Dedifferentiated amniotic fluid mesenchymal stem cell (primary cell): ENCODE measurements around the gene CCNDBP1.
A peak's percentile ranks its signal among the peaks of the same experiment; 100 is the strongest.
"Not testable (repeated sequence)": the region's sequence is repeated elsewhere in the genome, so short reads cannot be mapped to it uniquely, and the experiment has no call there.

ENCODE experiments used
- DNase-seq: peaks from one replicate; pipeline ENCODE4 v3.0.0-alpha.2; 2016; ENCODE audit errors: extremely low spot score

CCNDBP1 gene

GRCh38 chr15:43185157-43186002 lies at the start of gene CCNDBP1:
TSS of gene CCNDBP1 (plus strand) at chr15:43185403. CDS start at chr15:43185499, 96 bp downstream.
- DNase-seq, result peak; percentile 59

DNA sequence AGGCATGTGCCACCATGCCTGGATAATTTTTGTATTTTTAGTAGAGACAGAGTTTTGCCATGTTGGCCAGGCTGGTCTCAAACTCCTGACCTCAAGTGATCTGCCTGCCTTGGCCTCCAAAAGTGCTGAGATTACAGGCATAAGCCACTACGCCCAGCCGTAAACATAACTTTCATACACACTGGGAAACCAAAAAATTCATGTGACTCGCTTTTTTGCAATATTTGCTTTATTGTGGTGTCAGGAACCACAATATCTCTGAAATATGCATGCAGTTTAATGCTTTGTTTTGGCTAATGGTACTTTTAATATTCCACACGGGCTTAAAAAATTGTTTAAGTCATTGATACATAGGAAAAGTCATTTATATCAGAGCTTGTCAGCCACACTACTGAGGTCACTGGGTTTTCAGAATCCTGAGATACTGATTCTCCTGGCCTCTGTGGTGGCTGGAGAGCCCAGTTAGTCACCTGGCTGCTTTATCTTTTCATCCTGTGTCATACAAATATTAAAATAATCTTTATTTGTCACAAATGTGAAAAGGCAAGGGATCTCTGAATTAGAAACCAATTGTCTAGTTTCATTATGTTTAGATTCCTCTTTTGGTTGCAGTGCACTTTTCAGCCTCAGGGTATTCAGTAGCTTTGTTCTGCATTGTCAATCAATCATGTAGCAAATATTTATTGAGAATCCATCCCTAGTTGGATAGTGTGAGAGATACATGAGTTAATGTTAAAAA lies 41.8 kb upstream of the CCNDBP1 start:
- no peak for DNase-seq

- DNase-seq, result no peak
Observed at GRCh38 chr15:43144512-43144911, 40.7 kb upstream of the CCNDBP1 start.

DNA sequence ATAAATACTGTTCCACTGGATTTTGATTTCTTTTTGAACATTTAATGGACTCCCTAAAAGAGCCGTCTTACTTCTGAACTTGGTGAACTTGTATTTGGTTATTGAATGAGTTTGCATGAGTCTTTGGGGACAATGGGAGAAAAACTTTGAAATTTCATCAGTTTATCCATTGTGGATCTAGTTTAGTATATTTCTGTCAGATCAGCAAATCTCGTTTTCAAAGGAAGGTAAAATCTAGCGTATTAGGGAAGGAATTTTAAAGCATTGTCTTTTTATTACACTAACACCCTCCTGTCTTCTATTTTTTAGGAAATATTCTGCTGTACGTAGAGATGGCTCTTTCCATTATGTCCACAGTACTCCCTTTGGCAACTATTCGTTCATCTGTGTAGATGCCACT lies 39.0 kb upstream of the CCNDBP1 start:
- no peak for DNase-seq

DNA sequence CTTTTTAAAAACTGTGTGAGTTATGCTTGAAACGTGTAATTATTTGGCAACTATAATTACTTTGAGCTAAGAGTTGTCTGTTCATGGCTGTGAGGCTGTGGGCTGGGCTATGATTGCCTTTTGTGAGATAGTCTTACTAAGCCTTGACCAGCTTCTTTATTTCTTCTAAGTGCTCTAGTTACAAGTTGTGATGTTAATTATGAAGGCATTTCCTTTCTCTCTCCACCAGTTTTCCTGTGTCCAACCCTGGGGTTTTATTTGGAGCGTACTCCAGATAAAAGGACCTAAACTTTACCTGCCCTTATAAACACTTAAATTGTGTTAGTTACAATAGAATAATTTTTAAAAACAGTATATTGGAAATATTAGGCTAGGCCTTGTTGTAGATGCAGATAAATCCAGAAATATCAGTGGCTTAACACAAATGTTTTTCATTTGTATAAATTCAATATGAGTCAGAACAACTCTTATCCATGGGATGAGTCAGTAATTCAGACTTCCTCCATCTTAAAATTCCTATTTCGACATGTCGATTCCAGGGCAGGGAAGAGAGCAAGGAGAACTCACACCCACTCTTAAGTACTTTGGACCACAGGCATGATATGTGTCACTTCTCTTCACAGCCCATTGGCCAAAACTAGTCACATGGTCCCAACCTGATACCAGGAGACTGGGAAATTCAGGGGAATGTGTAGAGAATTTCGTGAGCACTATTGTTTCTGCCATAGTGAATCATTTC lies 34.8 kb upstream of the CCNDBP1 start:
- peak; percentile 79 for DNase-seq

DNA sequence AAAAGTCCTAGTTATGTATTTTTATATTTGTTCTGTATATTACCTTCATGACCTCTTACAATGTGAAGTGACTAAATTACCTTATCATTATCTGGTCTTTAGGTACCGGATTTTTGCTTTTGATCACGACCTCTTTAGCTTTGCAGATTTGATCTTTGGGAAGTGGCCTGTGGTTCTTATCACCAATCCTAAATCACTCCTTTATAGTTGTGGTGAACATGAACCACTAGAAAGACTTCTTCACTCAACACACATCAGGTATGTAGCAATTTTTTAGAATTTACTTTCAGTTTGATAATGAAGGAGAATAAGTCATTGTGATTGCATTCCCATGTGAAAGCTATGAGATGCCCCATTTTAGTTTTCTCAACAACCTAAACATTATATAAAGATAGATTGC lies 33.5 kb upstream of the CCNDBP1 start:
- DNase-seq, result no peak

DNA sequence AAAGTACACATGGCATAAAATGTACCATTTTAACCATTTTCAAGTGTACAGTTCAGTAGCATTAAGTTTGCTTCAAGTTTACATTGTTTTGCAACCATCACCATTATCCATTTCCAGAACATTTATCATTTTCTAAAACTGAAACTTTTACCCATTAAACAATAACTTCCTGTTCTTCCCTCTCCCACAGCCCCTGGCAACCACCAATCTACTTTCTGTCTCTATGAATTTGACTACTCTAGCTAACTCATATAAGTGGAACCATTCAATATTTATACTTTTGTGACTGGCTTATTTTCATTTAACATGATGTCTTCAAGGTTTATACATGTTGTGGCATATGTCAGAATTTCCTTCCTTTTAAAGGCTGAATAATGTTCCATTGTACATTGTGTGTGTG lies 31.9 kb upstream of the CCNDBP1 start:
- DNase-seq, result no peak

DNA sequence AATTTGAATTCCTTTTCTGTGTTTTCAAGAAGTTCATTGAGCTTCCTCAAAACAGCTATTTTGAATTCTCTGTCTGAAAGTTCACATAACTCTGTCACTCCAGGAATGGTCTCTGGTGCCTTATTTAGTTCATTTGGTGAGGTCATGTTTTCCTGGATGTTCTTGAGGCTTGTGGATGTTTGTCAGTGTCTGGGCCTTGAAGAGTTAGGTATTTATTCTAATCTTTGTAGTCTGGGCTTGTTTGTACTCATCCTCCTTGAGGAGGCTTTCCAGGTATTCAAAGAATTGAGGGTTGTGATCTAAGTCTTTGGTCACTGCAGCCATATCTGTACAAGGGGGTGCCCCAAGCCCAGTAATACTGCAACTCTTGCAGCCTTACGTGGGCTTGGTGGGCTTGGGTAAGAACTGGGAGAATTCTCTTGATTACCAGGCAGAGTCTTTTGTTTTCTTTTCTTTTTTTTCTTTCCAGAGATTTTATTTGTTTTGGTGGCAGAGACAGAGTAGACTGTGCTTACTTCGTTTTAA lies 19.3 kb upstream of the CCNDBP1 start:
- no peak for DNase-seq

GRCh38 chr15:43167261-43167660 lies 17.9 kb upstream of the CCNDBP1 start:
- not testable (repeated sequence) for DNase-seq

- DNase-seq, result no peak
Observed at GRCh38 chr15:43168192-43169107, 16.8 kb upstream of the CCNDBP1 start.

- no peak for DNase-seq
Observed at GRCh38 chr15:43169888-43170287, 15.3 kb upstream of the CCNDBP1 start.

- DNase-seq, result not testable (repeated sequence)
Observed at GRCh38 chr15:43175656-43176309, 9.4 kb upstream of the CCNDBP1 start.

- DNase-seq, result not testable (repeated sequence)
Observed at GRCh38 chr15:43177147-43177546, 8.1 kb upstream of the CCNDBP1 start.

DNA sequence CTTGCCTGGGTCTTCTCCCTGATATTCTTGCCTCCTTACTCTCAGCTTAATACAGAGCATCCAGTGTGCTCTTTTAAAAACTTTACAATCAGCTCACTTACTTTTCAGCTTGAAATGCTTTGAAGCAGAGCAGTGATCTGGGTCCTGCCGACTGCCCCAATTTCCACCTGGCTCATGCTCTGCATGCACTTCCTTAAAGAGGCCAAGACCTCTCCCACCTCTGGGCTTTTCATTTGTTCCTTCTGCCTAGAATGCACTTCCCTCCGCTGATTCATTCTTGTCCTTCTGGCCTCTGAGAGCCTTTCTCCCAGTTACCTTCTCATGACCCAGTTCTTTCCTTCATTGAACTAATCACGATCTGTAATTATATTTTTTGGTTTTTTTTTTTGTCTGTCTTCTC lies 1.9 kb upstream of the CCNDBP1 start:
- DNase-seq, result no peak

- DNase-seq, result no peak
Observed at GRCh38 chr15:43184407-43185124, 637 bp upstream of the CCNDBP1 start.

DNA sequence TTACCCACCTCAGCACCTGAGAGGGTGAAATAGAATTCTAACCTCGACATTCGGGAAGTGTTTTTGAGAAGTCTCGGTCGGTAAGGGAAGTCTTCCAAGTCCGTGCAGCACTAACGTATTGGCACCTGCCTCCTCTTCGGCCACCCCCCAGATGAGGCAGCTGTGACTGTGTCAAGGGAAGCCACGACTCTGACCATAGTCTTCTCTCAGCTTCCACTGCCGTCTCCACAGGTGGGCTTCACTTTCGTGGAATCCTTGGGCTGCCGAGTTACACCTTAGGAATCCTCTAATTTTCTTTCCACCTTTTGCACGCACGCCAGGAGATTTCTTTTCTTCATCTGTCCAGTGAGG lies 775 bp downstream of the CCNDBP1 start:
- no peak for DNase-seq

- peak; percentile 67 for DNase-seq
Observed at GRCh38 chr15:43187544-43188155, 2.4 kb downstream of the CCNDBP1 start.

GRCh38 chr15:43189296-43189695 lies 4.1 kb downstream of the CCNDBP1 start:
- no peak for DNase-seq

DNA sequence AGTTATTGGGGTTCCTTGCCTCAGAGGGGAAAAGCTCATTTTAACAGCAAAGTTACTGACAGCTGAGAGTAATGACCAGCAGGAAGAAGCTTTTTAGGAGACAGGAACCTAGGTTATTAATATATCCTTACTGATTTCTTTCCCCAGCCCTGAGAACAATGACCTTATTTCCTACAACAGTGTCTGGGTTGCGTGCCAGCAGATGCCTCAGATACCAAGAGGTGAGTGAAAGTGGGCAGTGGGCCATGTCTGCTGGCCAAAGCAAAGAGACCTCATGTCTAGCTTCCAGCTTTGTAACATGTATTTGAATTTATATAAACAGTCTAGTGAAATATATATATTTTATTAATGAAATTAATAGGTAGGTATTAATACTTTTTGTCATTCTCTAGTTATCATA lies 5.0 kb downstream of the CCNDBP1 start:
- no peak for DNase-seq
